ENCODE measurements around the gene MAB21L1. TPM values are rescaled to one million over a fixed set of nuclear protein-coding genes. Genes with fewer than 3 reads are reported as not detected.

Gene MAB21L1
- total RNA-seq, 1 experiment from 2014 or later = 0.99 TPM

- no peak for DNase-seq (ENCODE audit: low spot score)
These were observed 3.2 kb upstream of the MAB21L1 start for GRCh38 chr13:35479706-35480105.

- no peak for DNase-seq (ENCODE audit: low spot score)
These were observed 2.6 kb upstream of the MAB21L1 start for GRCh38 chr13:35479038-35479492.

- DNase-seq (ENCODE audit: low spot score) = no peak
These were observed 2.0 kb upstream of the MAB21L1 start for GRCh38 chr13:35478271-35479037.

- DNase-seq (ENCODE audit: low spot score) = no peak
These were observed 977 bp upstream of the MAB21L1 start for GRCh38 chr13:35477386-35477946.

DNA sequence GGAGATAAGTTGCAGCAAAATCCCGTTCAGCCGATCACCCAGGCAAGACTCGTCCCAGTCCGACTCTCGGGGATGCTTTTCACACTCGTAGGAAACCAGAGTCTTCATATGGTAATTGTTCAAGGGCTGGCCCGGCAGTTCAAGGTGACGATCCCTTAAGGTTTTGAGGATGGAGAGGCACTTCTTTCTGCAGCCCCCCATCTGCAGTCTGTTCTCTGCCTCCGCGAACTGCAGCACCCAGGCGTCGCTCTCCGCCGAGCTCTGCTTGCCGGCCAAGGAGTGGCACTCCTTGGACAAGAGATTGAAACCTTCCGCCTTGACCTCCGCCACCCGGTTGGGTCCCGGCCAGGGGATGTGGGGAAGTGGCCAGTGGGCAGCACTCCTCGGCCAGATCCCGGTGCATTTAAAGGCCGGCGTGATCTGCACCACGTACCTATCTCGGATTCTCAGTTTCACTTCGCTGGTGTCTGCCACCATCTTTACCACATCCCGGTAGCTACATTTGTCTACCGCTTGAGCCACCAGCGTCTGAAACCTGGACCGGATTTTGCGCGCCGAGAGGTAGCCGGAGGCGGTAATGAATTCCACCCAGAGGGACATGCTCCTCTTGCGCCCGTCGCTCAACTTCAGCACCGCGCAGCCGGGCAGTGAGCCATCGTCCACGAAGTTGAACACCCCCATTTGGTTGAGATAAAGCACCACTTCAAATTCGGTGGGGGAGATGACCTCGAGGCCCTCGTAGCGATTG is 1.1 kb downstream of the MAB21L1 start:
- DNase-seq (ENCODE audit: low spot score) = peak; percentile 24

DNA sequence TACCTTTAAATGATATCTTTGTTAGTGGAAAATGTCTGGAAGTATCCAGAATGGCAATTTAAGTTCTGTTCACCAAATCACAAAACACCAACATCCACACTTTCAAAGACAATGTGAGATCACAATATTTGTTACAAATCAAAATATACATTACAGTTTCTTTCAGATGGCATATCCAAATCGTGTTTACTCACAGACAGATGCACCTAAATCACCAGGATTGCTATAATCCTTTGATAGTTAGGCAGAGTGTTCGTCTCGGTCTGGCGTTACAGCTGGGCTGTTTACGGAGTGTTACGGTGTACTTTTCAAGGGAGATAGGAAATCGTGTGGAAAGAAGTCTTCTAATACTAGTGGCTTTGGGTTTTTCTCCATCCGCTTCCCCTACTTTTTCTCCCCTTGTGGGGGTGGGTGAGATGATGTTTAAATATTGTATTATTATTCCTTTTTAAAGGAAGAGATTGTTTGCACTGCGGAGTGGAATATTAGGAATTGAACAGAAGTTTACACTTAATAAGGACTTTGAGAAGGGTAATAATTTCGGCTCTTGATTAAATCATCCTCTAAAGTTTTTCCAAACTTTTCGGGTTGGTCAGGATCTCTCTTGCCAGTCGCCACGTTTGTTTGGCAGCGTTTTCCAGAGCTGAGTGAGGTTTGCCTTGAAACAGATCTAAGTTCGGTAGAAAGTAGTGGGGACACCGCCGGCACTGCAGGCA is 1.8 kb downstream of the MAB21L1 start:
- DNase-seq (ENCODE audit: low spot score) = peak; percentile 6

- no peak for DNase-seq (ENCODE audit: low spot score)
These were observed 2.7 kb downstream of the MAB21L1 start for GRCh38 chr13:35473802-35474201.

GRCh38 chr13:35473206-35473775 is 3.2 kb downstream of the MAB21L1 start:
- DNase-seq (ENCODE audit: low spot score) = no peak

GRCh38 chr13:35472323-35472881 is 4.1 kb downstream of the MAB21L1 start:
- no peak for DNase-seq (ENCODE audit: low spot score)

- DNase-seq (ENCODE audit: low spot score) = no peak
These were observed 4.7 kb downstream of the MAB21L1 start for GRCh38 chr13:35471706-35472322.

DNA sequence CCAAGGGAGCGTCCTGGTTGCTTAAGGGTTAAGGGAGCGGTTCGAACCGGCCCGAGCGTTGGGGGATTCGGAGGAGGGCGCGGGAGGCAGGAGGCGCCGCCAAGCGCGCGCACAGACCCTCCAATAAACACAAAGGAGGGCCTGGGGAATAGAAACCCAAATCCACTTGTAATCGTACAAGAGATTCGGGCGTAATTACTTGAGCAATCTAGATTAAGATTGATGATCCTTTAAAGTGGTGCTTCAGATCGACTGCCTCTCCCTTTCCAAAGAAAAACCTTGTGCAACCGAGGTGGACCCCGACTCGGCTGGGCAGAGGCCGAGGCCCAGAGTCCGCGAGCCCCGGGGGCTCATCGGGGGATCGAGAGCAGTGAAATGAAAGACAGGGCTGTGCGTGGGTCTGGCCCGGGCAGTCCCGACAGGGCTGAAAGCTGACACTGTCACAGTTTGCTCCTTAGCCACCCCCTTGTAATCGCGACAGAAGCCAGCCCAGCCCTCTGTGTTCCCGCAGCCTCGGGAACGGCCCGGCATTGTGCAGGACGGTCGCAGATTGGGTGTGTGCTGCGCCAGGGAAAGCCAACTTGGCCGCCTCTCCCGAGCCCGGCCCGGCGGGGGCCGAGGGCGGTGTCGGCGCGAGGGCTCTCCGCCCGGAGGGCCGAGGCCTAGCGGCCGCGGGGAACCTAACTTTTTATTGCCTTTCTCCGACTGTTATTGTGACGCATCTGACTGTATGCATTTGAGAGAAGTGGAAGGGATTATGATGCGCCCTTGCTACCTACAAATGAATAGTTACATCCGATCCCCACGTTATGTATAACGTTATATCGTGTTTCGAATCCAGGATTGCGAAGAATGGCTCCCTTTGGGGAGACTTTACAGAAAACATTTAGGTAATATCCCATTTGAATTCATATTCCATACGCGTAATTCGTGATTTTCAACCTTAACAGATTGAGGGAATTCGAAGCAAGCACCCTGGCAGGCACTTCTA is 5.5 kb downstream of the MAB21L1 start:
- no peak for DNase-seq (ENCODE audit: low spot score)

- DNase-seq (ENCODE audit: low spot score) = no peak
These were observed 6.5 kb downstream of the MAB21L1 start for GRCh38 chr13:35469806-35470525.

DNA sequence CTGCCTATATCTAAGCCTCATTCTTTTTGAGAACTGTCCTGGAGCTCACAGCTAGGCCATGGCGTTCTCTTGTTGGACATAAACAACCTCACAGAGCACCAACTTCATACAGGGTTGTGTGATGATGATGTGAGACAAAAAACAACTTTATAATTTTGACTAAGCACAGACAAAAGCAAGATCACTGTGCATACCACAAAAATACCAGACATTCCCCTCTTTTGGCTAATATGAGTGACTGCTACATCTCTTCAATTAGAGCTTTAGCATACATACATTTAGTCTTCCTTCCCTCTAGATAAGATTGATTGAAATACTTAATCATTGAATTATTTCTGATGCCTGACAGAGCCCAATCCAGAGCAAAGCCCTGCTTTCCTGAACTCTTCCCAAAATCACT is 8.3 kb downstream of the MAB21L1 start:
- DNase-seq (ENCODE audit: low spot score) = no peak

- DNase-seq (ENCODE audit: low spot score) = no peak
These were observed 11.1 kb downstream of the MAB21L1 start for GRCh38 chr13:35465371-35465770.

DNA sequence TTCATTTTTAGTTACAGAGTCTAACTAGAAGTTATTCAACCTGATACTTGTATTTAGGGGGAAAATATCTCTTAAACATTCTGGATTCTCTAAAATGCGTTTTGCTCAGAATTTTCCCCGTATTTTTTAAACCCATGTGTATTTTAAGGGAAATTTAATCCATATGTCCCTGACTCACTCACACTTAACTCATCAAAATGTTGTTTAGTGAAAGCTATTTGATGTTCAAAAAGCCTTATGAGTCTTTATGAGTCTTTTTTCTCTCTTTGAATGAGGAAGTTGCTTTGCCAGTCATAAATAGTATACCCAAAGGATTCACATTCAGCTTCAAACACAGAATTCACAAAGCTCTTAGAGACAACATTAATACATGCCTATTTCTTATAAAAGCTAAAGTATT is 16.4 kb downstream of the MAB21L1 start:
- DNase-seq (ENCODE audit: low spot score) = no peak

DNA sequence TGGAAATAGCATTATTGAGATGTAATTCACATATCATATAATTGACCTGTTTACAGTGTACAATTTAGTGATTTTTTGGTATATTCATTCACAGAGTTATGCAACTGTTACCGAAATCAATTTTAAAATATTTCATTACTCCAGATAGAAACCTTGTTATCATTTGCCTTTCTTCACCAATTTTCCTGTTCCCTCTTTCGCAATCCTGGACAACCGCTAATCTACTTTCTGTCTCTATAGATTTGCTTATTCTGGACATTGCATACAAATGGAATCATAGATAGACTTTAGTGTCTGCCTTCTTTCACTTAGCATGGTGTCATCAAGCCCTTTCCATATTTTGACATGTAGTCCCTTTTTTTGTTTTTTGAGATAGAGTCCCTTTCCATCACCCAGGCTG is 19.2 kb downstream of the MAB21L1 start:
- DNase-seq (ENCODE audit: low spot score) = no peak

DNA sequence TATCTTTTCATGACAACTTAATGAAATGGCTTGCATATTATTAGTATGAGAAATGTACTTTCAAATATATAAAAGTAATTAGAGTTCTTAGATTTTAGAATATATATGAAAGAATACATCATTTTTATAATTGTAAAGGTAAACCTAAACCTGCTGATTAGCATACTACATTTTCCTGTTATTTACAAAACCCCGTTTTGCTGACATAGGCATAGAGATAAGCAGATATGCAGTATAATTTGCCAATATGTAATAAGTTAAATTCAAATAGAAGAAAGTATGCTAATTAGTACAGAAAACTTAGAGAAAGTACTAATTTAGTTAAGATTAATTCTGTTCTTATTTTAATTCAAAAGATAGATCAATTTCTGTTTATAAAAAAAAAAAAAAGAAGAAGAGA is 21.5 kb downstream of the MAB21L1 start:
- DNase-seq (ENCODE audit: low spot score) = no peak

- DNase-seq (ENCODE audit: low spot score) = no peak
These were observed 26.7 kb downstream of the MAB21L1 start for GRCh38 chr13:35449821-35450220.

- no peak for DNase-seq (ENCODE audit: low spot score)
These were observed 28.0 kb downstream of the MAB21L1 start for GRCh38 chr13:35448465-35448864.

Data from H4 (cell line).